ENCODE results near the gene PHEX. TPM values are rescaled to one million over a fixed set of nuclear protein-coding genes. Genes with fewer than 3 reads are reported as not detected.

Gene PHEX
- total RNA-seq, 1 donor, result 1.4 TPM

DNA sequence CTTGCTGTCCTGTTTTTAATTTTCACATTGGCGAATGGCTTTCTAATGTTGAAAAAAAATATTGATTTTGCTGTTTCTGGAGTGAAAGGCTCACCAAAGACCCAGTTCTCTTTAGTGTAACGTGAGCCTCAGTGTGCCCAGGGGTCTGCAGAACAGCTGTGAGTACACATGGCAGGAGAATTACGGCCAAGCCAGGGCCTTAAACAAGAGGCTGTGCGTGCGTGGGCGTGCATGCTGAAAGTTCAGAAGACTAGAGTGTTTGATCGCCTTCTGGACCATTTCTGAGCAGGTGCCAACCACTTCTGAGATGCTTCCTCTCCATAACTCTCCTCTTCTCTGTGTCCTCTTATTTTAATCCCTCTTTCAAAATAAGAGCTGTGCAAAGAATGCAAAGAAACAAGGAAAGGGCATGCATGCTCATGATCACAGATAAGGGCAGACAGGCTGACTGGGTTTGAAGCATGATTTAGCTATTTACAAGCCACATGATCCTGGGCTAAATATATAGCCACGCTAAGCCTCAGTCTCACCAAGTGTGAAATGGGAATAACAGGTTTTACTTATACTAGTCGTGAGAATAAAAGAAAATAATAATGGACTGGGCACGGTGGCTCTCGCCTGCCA lies 9.9 kb downstream of the PHEX start:
- no peak overlapping the region for H3K27ac ChIP-seq (ENCODE audit: low read depth, low read length)
- DNase-seq (ENCODE audit: insufficient read length, low spot score, missing footprints), result no peak

DNA sequence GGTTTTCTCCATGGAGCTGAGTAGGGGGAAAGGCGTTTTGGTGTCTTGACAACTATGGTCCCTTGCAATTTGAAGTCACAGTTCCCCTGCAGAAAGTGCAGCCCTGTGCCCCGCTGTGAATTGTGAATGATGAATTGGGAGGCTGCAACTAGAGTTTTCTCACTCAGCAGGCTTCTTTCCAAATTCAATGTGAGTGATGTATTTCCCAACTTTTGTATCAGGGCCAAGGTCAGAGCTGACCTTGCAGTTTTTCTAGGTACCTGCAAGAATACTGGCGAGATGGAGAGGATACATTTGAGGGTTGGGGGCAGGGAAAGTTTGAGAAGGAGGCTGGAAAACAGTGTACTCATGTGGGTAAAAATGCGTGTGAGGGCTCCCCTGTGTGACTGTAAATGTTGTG lies 11.7 kb downstream of the PHEX start:
- H3K79me2 ChIP-seq (ENCODE audit: insufficient read depth, low read length), result no peaks in the 10 kb centered on the region
- DNase-seq (ENCODE audit: insufficient read length, low spot score, missing footprints), result no peak
- no peaks in the 10 kb centered on the region for H3K4me1 ChIP-seq (ENCODE audit: insufficient read depth, low read length)
- H3K4me3 ChIP-seq (ENCODE audit: insufficient read depth, low read length), result no peak overlapping the region
- no peaks in the 10 kb centered on the region for H3K36me3 ChIP-seq (ENCODE audit: insufficient read depth, low read length)
- TF ChIP-seq, protein P1, sequence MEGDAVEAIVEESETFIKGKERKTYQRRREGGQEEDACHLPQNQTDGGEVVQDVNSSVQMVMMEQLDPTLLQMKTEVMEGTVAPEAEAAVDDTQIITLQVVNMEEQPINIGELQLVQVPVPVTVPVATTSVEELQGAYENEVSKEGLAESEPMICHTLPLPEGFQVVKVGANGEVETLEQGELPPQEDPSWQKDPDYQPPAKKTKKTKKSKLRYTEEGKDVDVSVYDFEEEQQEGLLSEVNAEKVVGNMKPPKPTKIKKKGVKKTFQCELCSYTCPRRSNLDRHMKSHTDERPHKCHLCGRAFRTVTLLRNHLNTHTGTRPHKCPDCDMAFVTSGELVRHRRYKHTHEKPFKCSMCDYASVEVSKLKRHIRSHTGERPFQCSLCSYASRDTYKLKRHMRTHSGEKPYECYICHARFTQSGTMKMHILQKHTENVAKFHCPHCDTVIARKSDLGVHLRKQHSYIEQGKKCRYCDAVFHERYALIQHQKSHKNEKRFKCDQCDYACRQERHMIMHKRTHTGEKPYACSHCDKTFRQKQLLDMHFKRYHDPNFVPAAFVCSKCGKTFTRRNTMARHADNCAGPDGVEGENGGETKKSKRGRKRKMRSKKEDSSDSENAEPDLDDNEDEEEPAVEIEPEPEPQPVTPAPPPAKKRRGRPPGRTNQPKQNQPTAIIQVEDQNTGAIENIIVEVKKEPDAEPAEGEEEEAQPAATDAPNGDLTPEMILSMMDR (IDR thresholded peaks at IDR 0.05; ENCODE audit: extremely low read depth, low read depth, low read length), result no peak
- H3K4me2 ChIP-seq (ENCODE audit: insufficient read depth, low read length), result no peak overlapping the region
- H2AFZ ChIP-seq (ENCODE audit: low read length), result no peak overlapping the region
- H3K27ac ChIP-seq (ENCODE audit: low read depth, low read length), result no peak overlapping the region
- H3K27me3 ChIP-seq (ENCODE audit: insufficient read depth, low read length), result no peaks in the 10 kb centered on the region
- no peaks in the 10 kb centered on the region for H3K9me3 ChIP-seq (ENCODE audit: low read depth, low read length)
- no peaks in the 10 kb centered on the region for H4K20me1 ChIP-seq (ENCODE audit: insufficient read depth, low read length)

More for the DNA sequence above, 9.9 kb downstream of the PHEX start:
- H3K4me1 ChIP-seq (ENCODE audit: insufficient read depth, low read length), result no peaks in the 10 kb centered on the region
- no peak overlapping the region for H2AFZ ChIP-seq (ENCODE audit: low read length)
- H3K9me3 ChIP-seq (ENCODE audit: low read depth, low read length), result no peaks in the 10 kb centered on the region
- no peaks in the 10 kb centered on the region for H4K20me1 ChIP-seq (ENCODE audit: insufficient read depth, low read length)
- no peak overlapping the region for H3K4me3 ChIP-seq (ENCODE audit: insufficient read depth, low read length)
- no peaks in the 10 kb centered on the region for H3K27me3 ChIP-seq (ENCODE audit: insufficient read depth, low read length)
- TF ChIP-seq, protein P1 (IDR thresholded peaks at IDR 0.05; ENCODE audit: extremely low read depth, low read depth, low read length), result no peak
- H3K79me2 ChIP-seq (ENCODE audit: insufficient read depth, low read length), result no peaks in the 10 kb centered on the region
- H3K4me2 ChIP-seq (ENCODE audit: insufficient read depth, low read length), result no peak overlapping the region
- no peaks in the 10 kb centered on the region for H3K36me3 ChIP-seq (ENCODE audit: insufficient read depth, low read length)

- H3K79me2 ChIP-seq (ENCODE audit: insufficient read depth, low read length), result no peaks in the 10 kb centered on the region
- H3K9me3 ChIP-seq (ENCODE audit: low read depth, low read length), result no peaks in the 10 kb centered on the region
- TF ChIP-seq, protein P1 (IDR thresholded peaks at IDR 0.05; ENCODE audit: extremely low read depth, low read depth, low read length), result no peak
Measured at GRCh38 chrX:22047468-22047867, 15.3 kb downstream of the PHEX start.

DNA sequence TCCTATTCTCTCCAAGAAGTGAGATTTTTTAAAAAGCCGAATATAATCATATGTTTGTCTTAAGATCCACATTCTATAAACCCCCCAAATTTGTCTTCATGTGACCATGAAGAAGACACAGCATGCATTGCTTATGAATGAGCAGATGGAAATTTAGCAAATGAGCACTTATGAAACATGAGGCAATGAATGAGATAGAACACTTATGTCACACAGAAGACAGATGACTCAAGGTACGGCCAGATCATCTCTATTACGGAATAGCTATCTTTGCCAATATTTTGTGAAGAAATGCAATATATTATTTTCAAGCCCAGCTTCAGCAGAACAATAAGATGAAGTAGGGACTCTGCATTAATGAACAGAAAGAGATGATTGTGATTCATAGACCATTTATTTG lies 21.4 kb downstream of the PHEX start:
- Histone ChIP-seq H3K36me3 (ENCODE audit: insufficient read depth, low read length) (no peaks in the 10 kb centered on the region), H2AFZ (ENCODE audit: low read length) (no peak overlapping the region), H3K27ac (ENCODE audit: low read depth, low read length) (no peak overlapping the region), H4K20me1 (ENCODE audit: insufficient read depth, low read length) (no peaks in the 10 kb centered on the region), H3K4me1 (ENCODE audit: insufficient read depth, low read length) (no peaks in the 10 kb centered on the region), H3K9me3 (ENCODE audit: low read depth, low read length) (no peaks in the 10 kb centered on the region), H3K4me3 (ENCODE audit: insufficient read depth, low read length) (no peak overlapping the region), H3K4me2 (ENCODE audit: insufficient read depth, low read length) (no peak overlapping the region), H3K79me2 (ENCODE audit: insufficient read depth, low read length) (no peaks in the 10 kb centered on the region), H3K27me3 (ENCODE audit: insufficient read depth, low read length) (no peaks in the 10 kb centered on the region)
- TF ChIP-seq, protein P1 (IDR thresholded peaks at IDR 0.05; ENCODE audit: extremely low read depth, low read depth, low read length), result no peak
- DNase-seq (ENCODE audit: insufficient read length, low spot score, missing footprints), result no peak

More at GRCh38 chrX:22047468-22047867, 15.3 kb downstream of the PHEX start:
- Histone ChIP-seq H3K27ac (ENCODE audit: low read depth, low read length) (no peak overlapping the region), H3K4me2 (ENCODE audit: insufficient read depth, low read length) (no peak overlapping the region), H3K27me3 (ENCODE audit: insufficient read depth, low read length) (no peaks in the 10 kb centered on the region), H2AFZ (ENCODE audit: low read length) (no peak overlapping the region), H3K36me3 (ENCODE audit: insufficient read depth, low read length) (no peaks in the 10 kb centered on the region), H3K4me1 (ENCODE audit: insufficient read depth, low read length) (no peaks in the 10 kb centered on the region), H3K4me3 (ENCODE audit: insufficient read depth, low read length) (no peak overlapping the region), H4K20me1 (ENCODE audit: insufficient read depth, low read length) (no peaks in the 10 kb centered on the region)
- no peak for DNase-seq (ENCODE audit: insufficient read length, low spot score, missing footprints)
